ENCODE measurements around the gene WNT5A. TPM values are rescaled to one million over a fixed set of nuclear protein-coding genes. Genes with fewer than 3 reads are reported as not detected.

WNT5A gene
- total RNA-seq, 6 experiments from 2014 or later: 0.64 to 3.6 (median 2.4) TPM

DNA sequence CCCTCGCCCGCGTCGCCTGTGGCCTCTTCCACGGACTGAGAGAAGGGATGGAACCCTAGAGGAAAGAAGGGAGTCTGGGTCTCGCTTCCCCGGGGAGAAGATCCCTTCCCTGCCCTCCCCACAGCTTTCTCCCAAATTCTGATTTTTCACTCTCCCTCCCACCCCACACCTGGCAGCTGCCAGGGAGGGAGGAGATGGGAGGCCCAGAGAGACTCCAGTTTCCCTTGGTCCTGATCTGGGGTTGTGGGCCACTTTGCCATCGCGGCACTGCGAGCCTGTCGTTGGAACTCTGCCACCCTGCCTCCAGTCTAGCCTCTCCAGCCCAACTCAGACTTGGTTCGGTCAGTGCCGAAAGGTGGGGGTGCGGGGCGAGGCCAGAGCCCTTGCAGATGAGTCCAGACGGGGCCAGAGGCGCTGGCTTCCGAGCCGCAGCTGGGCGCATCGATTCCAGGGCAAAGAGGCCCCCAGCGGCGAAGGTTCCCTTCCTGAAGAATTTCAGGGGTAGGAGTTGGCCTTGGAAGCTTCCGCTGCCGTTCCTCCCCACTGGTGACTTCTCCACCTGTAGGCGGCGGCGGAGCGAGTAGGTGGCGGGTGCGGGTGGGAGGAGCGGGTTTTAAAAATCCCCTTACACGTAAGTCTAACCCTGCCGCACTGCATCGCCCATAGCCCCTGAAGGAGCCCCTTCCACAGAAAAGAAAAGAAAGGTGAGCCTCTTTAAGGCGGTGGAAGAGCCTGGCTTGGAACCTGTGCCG, 5.2 kb downstream of the WNT5A start:
- WGBS (ENCODE audit: insufficient coverage, low coverage, low lambda C conversion rate, missing lambda C conversion rate): 52% methylated on average over 9 of the region's 37 CpGs
- DNase-seq (no peak), ATAC-seq (no peak)
- Histone ChIP-seq H3K27ac (no peak overlapping the region), H3K36me3 (no peaks in the 10 kb centered on the region), H3K9me3 (no peaks in the 10 kb centered on the region), H3K4me3 (no peak overlapping the region), H3K27me3 (no peaks in the 10 kb centered on the region), H3K4me1 (no peaks in the 10 kb centered on the region)
- TF ChIP-seq, protein P1, sequence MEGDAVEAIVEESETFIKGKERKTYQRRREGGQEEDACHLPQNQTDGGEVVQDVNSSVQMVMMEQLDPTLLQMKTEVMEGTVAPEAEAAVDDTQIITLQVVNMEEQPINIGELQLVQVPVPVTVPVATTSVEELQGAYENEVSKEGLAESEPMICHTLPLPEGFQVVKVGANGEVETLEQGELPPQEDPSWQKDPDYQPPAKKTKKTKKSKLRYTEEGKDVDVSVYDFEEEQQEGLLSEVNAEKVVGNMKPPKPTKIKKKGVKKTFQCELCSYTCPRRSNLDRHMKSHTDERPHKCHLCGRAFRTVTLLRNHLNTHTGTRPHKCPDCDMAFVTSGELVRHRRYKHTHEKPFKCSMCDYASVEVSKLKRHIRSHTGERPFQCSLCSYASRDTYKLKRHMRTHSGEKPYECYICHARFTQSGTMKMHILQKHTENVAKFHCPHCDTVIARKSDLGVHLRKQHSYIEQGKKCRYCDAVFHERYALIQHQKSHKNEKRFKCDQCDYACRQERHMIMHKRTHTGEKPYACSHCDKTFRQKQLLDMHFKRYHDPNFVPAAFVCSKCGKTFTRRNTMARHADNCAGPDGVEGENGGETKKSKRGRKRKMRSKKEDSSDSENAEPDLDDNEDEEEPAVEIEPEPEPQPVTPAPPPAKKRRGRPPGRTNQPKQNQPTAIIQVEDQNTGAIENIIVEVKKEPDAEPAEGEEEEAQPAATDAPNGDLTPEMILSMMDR (IDR thresholded peaks at IDR 0.05): no peak
- TF ChIP-seq POLR2A (IDR thresholded peaks at IDR 0.05): no peak
- intact Hi-C loops (cut with DNase I): loop anchor here (10.0 kb wide), 3 partner anchors 263 to 773 kb away; no protein-coding TSS in a partner anchor

DNA sequence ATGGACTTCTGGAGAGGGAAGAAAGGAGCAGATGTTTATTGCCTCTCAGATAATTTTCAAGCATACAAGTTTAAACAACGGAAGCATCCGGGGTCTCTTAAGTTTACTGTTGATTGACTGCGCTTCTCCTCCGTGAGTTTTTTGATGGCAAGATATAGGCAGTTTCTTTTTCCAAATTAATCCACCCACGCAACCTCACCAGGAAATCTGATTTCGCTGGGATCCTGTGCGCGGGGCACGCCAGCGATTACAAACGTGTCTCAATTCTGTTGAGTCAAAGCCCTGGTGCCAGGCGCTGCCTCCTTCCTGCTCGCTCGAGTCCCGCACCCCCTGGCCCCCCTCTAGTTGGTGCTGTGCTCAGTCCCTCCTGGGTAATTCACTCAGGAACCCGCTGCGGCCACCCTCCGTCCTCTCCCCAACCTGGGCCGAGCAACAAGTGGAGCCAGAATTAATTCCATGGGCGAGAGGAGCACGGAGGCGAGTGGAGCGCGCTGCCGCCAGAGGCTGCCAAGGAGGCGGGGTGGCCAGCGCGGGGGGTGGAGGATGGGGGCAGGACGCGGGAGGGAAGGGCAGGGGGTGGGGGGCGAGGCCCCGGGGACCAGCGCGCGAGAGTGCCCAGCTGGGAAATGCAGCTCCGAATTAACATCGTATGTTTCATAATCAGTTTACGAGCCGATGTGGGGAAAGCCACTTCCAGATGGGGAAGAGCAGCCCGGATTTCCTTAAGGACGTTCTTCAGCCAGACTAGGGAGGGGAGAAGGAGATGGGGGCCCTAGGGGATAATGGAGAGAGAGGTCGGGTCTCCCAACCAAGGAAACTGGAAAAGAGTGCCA, 6.0 kb downstream of the WNT5A start:
- Histone ChIP-seq H3K4me1 (no peaks in the 10 kb centered on the region), H3K9me3 (no peaks in the 10 kb centered on the region), H3K27ac (no peak overlapping the region), H3K4me3 (no peak overlapping the region), H3K36me3 (no peaks in the 10 kb centered on the region), H3K27me3 (no peaks in the 10 kb centered on the region)
- no peak for TF ChIP-seq POLR2A (IDR thresholded peaks at IDR 0.05)
- TF ChIP-seq, protein P1 (IDR thresholded peaks at IDR 0.05): no peak
- DNase-seq (no peak), ATAC-seq (no peak)
- intact Hi-C loops (cut with DNase I): loop anchor here (10.0 kb wide), 3 partner anchors 264 to 774 kb away; no protein-coding TSS in a partner anchor
- 41% methylated on average over 21 of the region's 42 CpGs for WGBS (ENCODE audit: insufficient coverage, low coverage, low lambda C conversion rate, missing lambda C conversion rate)

DNA sequence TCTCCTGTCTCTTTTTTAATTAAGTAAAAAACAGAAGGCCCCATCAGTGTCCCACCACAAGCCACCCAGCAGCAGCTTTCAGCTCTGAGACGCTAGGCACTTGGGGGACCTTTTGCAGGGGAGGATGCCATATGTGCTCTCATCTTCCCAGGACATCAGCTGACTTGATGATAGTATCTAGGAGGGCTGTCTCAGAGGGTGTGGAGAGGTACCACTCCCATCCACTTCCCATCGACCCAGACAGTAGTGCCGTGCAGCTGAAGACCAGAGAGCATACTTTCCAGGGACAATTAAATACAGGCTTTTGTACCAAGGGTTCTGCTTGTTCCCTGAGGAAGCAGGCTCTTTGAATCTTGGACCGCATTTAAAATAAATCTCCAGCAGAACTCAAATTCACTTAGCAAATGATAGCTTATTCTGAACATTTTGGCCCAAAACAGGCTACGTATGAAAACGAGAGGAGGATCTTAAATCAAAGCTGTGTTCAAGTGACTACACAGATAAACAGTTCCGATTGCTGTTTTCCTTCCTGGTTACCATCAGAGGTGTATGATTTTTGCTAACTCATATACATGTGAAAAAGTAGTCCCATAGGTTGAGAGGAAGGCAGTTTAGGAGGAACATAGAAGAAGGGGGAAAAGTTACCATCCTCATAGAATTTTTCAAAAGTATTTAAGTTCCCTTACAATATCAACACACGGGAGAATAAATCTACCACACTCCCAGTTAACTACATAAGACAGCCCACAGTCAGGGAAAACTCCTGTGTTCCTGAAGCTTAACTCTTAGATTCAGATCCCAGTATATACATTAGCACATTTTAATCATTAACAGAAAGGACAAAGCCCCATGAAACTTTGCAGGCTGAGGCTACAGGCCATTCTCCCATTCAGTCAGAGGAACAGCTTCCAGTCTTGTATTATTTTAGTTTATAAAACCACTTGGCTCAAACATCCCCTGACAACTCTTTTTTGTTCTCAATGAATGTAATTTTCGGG, 9.5 kb downstream of the WNT5A start:
- DNase-seq: no peak
- H3K4me1 ChIP-seq: no peaks in the 10 kb centered on the region
- TF ChIP-seq, protein P1 (IDR thresholded peaks at IDR 0.05): no peak
- TF ChIP-seq POLR2A (IDR thresholded peaks at IDR 0.05): no peak
- no peaks in the 10 kb centered on the region for H3K36me3 ChIP-seq
- intact Hi-C loops (cut with DNase I): no loop called here
- no peaks in the 10 kb centered on the region for H3K27me3 ChIP-seq
- H3K4me3 ChIP-seq: no peak overlapping the region
- no peak for ATAC-seq
- H3K9me3 ChIP-seq: no peaks in the 10 kb centered on the region
- no peak overlapping the region for H3K27ac ChIP-seq
- 74% methylated on average over 9 of the region's 9 CpGs for WGBS (ENCODE audit: insufficient coverage, low coverage, low lambda C conversion rate, missing lambda C conversion rate)

DNA sequence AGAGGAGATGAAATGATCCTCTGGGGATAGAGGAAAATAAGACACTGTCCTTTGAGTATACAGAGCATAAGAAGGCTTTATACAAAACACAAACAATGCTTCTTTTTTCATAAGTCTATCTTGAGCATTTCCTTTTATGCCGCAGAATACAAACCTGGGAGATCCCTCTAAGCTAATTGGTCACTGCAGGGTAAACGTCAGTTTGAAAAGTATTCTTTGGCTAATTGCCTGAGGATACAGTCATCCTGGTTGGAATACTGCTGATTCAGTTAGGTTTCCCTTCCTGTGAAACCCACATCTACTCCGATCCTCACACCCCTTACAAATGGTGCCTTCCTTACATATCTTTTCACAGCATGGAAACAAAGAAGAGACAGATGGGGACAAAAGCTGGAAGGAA, 10.6 kb downstream of the WNT5A start:
- no peaks in the 10 kb centered on the region for H3K9me3 ChIP-seq
- TF ChIP-seq POLR2A (IDR thresholded peaks at IDR 0.05): no peak
- TF ChIP-seq, protein P1 (IDR thresholded peaks at IDR 0.05): no peak
- H3K27ac ChIP-seq: no peak overlapping the region
- H3K27me3 ChIP-seq: no peaks in the 10 kb centered on the region
- DNase-seq: no peak
- no peak for ATAC-seq
- intact Hi-C loops (cut with DNase I): no loop called here
- no peak overlapping the region for H3K4me3 ChIP-seq
- 52% methylated on average over 3 of the region's 3 CpGs for WGBS (ENCODE audit: insufficient coverage, low coverage, low lambda C conversion rate, missing lambda C conversion rate)
- H3K4me1 ChIP-seq: no peaks in the 10 kb centered on the region
- no peaks in the 10 kb centered on the region for H3K36me3 ChIP-seq

Measured in right lobe of liver (tissue), 6 donors.